RWPE1 (cell line): Measurements from ENCODE around the gene SAMD7.

Experiments
- CTCF ChIA-PET: fragments of 350-600 bp; sonication (Branson Sonifier 250); formaldehyde crosslinking; extraction: SDS; loops from one replicate; lab custom pipeline; 2021; lab: Yijun Ruan, JAX
- POLR2A ChIA-PET: fragments of 400-600 bp; formaldehyde crosslinking; extraction: SDS; loops from one replicate; lab custom pipeline; 2020; ENCODE audit warnings: antibody characterized with exemption; ENCODE audit not compliant: low non-redundant PET; lab: Yijun Ruan, JAX
- DNase-seq: peaks from one replicate; pipeline ENCODE4 v3.0.0; 2012; ENCODE audit warnings: low spot score
- H3K27ac ChIP-seq: fragments of 450-650 bp; 2 replicates; pipeline ENCODE4 v1.5.1; 2017
- CTCF ChIP-seq: fragments of 450-650 bp; conservative IDR thresholded peaks from 2 replicates; pipeline ENCODE4 v1.5.1; 2017; ENCODE audit warnings: low read depth, mild to moderate bottlenecking

SAMD7 gene

GRCh38 chr3:169923831-169924230 lies 12.5 kb downstream of the SAMD7 start:
- ChIA-PET CTCF (no interaction called here), POLR2A (no interaction called here)
- no peak for DNase-seq
- no peak for TF ChIP-seq CTCF
- no peak overlapping the region for H3K27ac ChIP-seq

GRCh38 chr3:169929830-169930519 lies 18.6 kb downstream of the SAMD7 start:
- CTCF ChIA-PET = interaction anchor here (0.6 kb wide), 1 partner anchor 78 kb away, joined by 4 read pairs; no protein-coding TSS in a partner anchor
- no peak for TF ChIP-seq CTCF
- no peak for DNase-seq
- POLR2A ChIA-PET = no interaction called here
- H3K27ac ChIP-seq = no peak overlapping the region

GRCh38 chr3:169930843-169931242 lies 19.5 kb downstream of the SAMD7 start:
- CTCF ChIA-PET = interaction anchor here (0.6 kb wide), 2 partner anchors 79 to 1719 kb away, joined by 3 to 4 read pairs; no protein-coding TSS in a partner anchor
- H3K27ac ChIP-seq = no peak overlapping the region
- no peak for TF ChIP-seq CTCF
- DNase-seq = no peak
- POLR2A ChIA-PET = no interaction called here

- ChIA-PET CTCF (no interaction called here), POLR2A (no interaction called here)
- no peak for DNase-seq
- no peak for TF ChIP-seq CTCF
- H3K27ac ChIP-seq = no peak overlapping the region
Observed at GRCh38 chr3:169931747-169932520, 20.6 kb downstream of the SAMD7 start.

- ChIA-PET POLR2A (no interaction called here), CTCF (no interaction called here)
- H3K27ac ChIP-seq = no peak overlapping the region
- TF ChIP-seq CTCF = no peak
- DNase-seq = no peak
Observed at GRCh38 chr3:169939320-169939719, 27.9 kb downstream of the SAMD7 start.

GRCh38 chr3:169939751-169940150 lies 28.4 kb downstream of the SAMD7 start:
- ChIA-PET CTCF (interaction anchor here (0.7 kb wide), 1 partner anchor 758 kb away, joined by 4 read pairs; no protein-coding TSS in a partner anchor), POLR2A (no interaction called here)
- DNase-seq = no peak
- no peak overlapping the region for H3K27ac ChIP-seq
- no peak for TF ChIP-seq CTCF
